PC-3 (cell line): ENCODE results near the gene ETAA1. TPM values are rescaled to one million over a fixed set of nuclear protein-coding genes. Genes with fewer than 3 reads are reported as not detected.

Experiments used
- ATAC-seq: fragments of 200-7000 bp; cut with Tn5 transposase; 2 replicates; pipeline ENCODE4 v1.9.1; 2020; ENCODE audit warnings: mild to moderate bottlenecking, moderate library complexity
- BruUV-seq: library from RNA; stranded (reverse); fragments of 400-500 nt; replicated peaks from 2 replicates; lab custom pipeline; 2021; lab: Mats Ljungman, UMichigan
- CTCF ChIA-PET: fragments of 300-600 bp; sonication (Branson Sonifier 250); formaldehyde crosslinking; loops from one replicate; lab custom pipeline; 2022; ENCODE audit warnings: antibody characterized with exemption; lab: Charles Lee
- POLR2A ChIA-PET: fragments of 300-600 bp; sonication (Branson Sonifier 250); formaldehyde crosslinking; loops from one replicate; lab custom pipeline; 2022; ENCODE audit warnings: antibody characterized with exemption; ENCODE audit not compliant: unreplicated experiment; lab: Charles Lee
- DNase-seq: peaks from one replicate; pipeline ENCODE4 v3.0.0-alpha.2; 2015
- H2AFZ ChIP-seq: fragments of 300-600 bp; sonication (generic); 2 replicates; pipeline ENCODE4 v1.6.0; 2016; ENCODE audit warnings: antibody characterized with exemption, low read length
- H3F3A ChIP-seq: fragments of 300-600 bp; sonication (generic); one replicate; pipeline ENCODE4 v1.6.0; 2017; ENCODE audit warnings: antibody characterized with exemption, low read length, control low read depth, mild to moderate bottlenecking; ENCODE audit not compliant: unreplicated experiment
- H3K27ac ChIP-seq: fragments of 300-600 bp; sonication (generic); 2 replicates; pipeline ENCODE4 v1.5.1; 2016; ENCODE audit warnings: mild to moderate bottlenecking, low read length
- H3K27me3 ChIP-seq: fragments of 300-600 bp; sonication (generic); 2 replicates; pipeline ENCODE4 v1.6.1; 2016; ENCODE audit warnings: low read length, mixed read lengths
- H3K36me3 ChIP-seq: fragments of 300-600 bp; sonication (generic); 2 replicates; pipeline ENCODE4 v1.6.1; 2016; ENCODE audit warnings: low read depth, mixed run types, low read length, mixed read lengths
- H3K4me1 ChIP-seq: fragments of 300-600 bp; sonication (generic); 2 replicates; pipeline ENCODE4 v1.5.1; 2016; ENCODE audit warnings: low read length; ENCODE audit not compliant: insufficient read depth
- H3K4me2 ChIP-seq: fragments of 300-600 bp; sonication (generic); 2 replicates; pipeline ENCODE4 v1.6.0; 2016; ENCODE audit warnings: low read length
- H3K4me3 ChIP-seq: fragments of 300-600 bp; sonication (generic); 2 replicates; pipeline ENCODE4 v1.5.1; 2016; ENCODE audit warnings: mild to moderate bottlenecking, low read length, mixed read lengths
- H3K79me2 ChIP-seq: fragments of 300-600 bp; sonication (generic); 2 replicates; pipeline ENCODE4 v1.6.1; 2017; ENCODE audit warnings: low read length, mixed read lengths
- H3K9ac ChIP-seq: fragments of 300-600 bp; sonication (generic); 2 replicates; pipeline ENCODE4 v1.6.0; 2016; ENCODE audit warnings: mild to moderate bottlenecking, low read length
- H3K9me2 ChIP-seq: fragments of 300-600 bp; sonication (generic); replicated peaks from 2 replicates; pipeline ENCODE4 v1.6.1; 2016; ENCODE audit warnings: mixed run types, low read length, mixed read lengths
- H3K9me3 ChIP-seq: fragments of 300-600 bp; sonication (generic); 2 replicates; pipeline ENCODE4 v1.6.1; 2016; ENCODE audit warnings: low read length, mixed read lengths
- H4K20me1 ChIP-seq: fragments of 300-600 bp; sonication (generic); 2 replicates; pipeline ENCODE4 v1.6.1; 2016; ENCODE audit warnings: low read length, mixed read lengths
- CTCF ChIP-seq: fragments of 300-600 bp; sonication (generic); conservative IDR thresholded peaks from 2 replicates; pipeline ENCODE4 v1.5.1; 2017; ENCODE audit warnings: antibody characterized with exemption, low read depth, mild to moderate bottlenecking, low read length
- EZH2 ChIP-seq: fragments of 300-600 bp; sonication (generic); IDR thresholded peaks from one replicate; pipeline ENCODE4 v1.6.1; 2017; ENCODE audit warnings: antibody characterized with exemption, mild to moderate bottlenecking, low read length; ENCODE audit not compliant: unreplicated experiment
- EZH2phosphoT487 ChIP-seq: fragments of 300-600 bp; sonication (generic); IDR thresholded peaks from 2 replicates; pipeline ENCODE4 v1.6.1; 2018; ENCODE audit warnings: mild to moderate bottlenecking, antibody characterized with exemption, low read length, borderline replicate concordance
- intact Hi-C: fragments of 100-400 bp; cut with micrococcal nuclease; formaldehyde crosslinking; loops from 2 replicates; pipeline ENCODE4 v1.9.0; 2023
- total RNA-seq: library from RNA; depleted of rRNA; stranded (reverse); fragments of >200 nt; gene quantifications from 2 replicates; pipeline ENCODE4 v1.2.3, GENCODE V29; 2014

The ETAA1 gene
- total RNA-seq, 1 experiment from 2014 or later = 12.1 TPM

DNA sequence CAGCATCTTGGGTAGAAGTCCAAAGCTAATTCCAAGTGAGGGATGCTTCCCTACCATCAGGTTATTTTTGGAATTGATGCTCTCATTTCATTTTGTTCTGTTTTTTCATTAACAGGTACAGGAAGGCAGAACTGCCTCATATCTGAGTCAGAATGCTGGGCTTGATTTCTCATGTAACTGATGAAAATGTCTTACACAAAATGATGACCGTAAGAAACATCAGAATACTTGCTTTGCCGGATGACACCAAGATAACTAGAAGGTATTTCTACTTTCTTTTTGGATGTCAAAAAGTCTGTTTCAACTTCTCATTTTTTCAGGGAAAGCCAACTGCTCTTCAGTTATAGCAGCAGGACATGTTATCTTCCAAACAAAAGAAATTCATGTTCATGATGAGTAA, 62.6 kb downstream of the ETAA1 start:
- intact Hi-C loops = loop anchor here (5.0 kb wide), 3 partner anchors 62 to 412 kb away; partner anchors contain the start of gene ETAA1
- peak overlapping the region; percentile 17 for H3K27ac ChIP-seq
- ATAC-seq (no peak), DNase-seq (no peak)
- BruUV-seq = no TSS peak
- no peaks in the 10 kb centered on the region for H4K20me1 ChIP-seq
- no peaks in the 10 kb centered on the region for H3K36me3 ChIP-seq
- no peak for TF ChIP-seq CTCF
- no peak for TF ChIP-seq EZH2
- TF ChIP-seq EZH2phosphoT487 = no peak
- H2AFZ ChIP-seq = no peak overlapping the region
- no peaks in the 10 kb centered on the region for H3K79me2 ChIP-seq
- H3K9me3 ChIP-seq = no peaks in the 10 kb centered on the region
- H3K9ac ChIP-seq = no peak overlapping the region; the same call in 1 of the 2 replicates
- ChIA-PET POLR2A (no interaction called here), CTCF (no interaction called here)
- peaks cover 56% of the 10 kb centered on the region for H3K4me1 ChIP-seq
- no peak overlapping the region for H3K4me3 ChIP-seq
- H3K9me2 ChIP-seq = no peaks in the 10 kb centered on the region
- H3K27me3 ChIP-seq = no peaks in the 10 kb centered on the region
- H3K4me2 ChIP-seq = no peak overlapping the region
- H3F3A ChIP-seq = no peaks in the 10 kb centered on the region
